Activated T-cell treated with anti-CD3 and anti-CD28 coated beads, Interleukin-2, amount 50 U/mL, for 48 hours (primary cell): Measurements from ENCODE around the gene EXOSC3.
A peak's percentile ranks its signal among the peaks of the same experiment; 100 is the strongest.
"Not testable (repeated sequence)": the region's sequence is repeated elsewhere in the genome, so short reads cannot be mapped to it uniquely, and the experiment has no call there.

ENCODE experiments used
- DNase-seq, 2 experiments: peaks; one replicate each; pipeline ENCODE4 v3.0.0-alpha.2; 2020

The EXOSC3 gene

DNA sequence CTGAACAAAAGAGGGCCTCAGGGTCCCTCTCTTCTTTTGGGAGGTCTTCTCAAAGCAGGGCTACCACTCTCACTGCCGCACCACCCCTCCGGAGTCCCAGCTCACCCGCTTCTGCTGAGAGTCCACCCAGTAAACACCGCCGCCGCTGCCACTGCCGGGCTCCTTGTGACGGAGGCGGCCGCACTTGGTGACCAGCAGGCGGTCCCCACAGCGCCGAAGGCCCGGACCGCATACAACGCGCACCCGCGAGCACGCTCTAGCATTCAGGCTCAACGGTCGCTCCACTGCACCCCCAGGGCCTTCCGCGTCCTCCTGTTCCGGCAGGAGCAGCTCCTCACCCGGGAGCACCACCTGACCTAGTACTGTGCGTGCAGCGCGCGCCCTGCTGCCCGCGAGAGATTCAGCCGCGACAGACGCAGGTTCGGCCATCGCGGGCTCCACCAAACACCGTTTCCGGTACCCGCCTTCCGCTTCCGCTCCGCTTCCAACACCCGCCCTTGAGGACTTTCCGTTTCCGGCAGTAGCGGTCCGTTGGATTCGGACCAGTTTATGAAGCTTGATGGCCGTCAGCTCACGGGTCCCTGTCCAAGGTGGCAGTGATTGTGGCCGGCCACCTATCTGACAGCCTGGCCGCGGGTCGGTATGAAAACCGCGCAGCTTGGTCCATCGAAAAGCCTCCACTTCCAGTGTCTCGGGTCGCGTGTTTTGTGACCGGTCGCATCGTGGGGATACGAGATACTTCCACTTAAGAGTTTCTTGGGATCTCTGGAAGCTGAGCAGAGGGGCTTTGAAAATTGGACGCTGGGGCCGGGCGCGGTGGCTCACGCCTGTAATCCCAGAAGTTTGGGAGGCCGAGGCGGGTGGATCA, at the start of gene EXOSC3:
TSS of gene EXOSC3 (minus strand) at position 449 of the 868 bp plus-strand sequence. CDS start at position 429, 20 bp downstream.
- peak; percentile 91 to 92 for DNase-seq

- DNase-seq: no peak
Measured at GRCh38 chr9:37827483-37828165, 42.8 kb upstream of the EXOSC3 start.

DNA sequence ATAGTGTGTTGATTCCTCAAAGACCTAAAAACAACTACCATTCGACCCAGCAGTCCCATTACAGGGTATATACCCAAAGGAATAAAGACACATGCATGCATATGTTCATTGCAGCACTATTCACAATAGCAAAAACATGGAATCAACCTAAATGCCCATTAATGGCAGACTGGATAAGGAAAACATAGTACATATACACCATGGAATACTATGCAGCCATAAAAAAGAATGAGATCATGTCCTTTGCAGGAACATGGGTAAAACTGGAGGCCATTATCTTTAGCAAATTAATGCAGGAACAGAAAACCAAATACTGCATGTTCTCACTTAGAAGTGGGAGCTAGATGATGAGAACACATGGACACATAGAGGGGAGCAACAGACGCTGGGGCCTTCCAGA, 40.3 kb upstream of the EXOSC3 start:
- DNase-seq: not testable (repeated sequence)

GRCh38 chr9:37820142-37820541, 35.3 kb upstream of the EXOSC3 start:
- no peak for DNase-seq

- DNase-seq: no peak
Measured at GRCh38 chr9:37818849-37819248, 34.0 kb upstream of the EXOSC3 start.

DNA sequence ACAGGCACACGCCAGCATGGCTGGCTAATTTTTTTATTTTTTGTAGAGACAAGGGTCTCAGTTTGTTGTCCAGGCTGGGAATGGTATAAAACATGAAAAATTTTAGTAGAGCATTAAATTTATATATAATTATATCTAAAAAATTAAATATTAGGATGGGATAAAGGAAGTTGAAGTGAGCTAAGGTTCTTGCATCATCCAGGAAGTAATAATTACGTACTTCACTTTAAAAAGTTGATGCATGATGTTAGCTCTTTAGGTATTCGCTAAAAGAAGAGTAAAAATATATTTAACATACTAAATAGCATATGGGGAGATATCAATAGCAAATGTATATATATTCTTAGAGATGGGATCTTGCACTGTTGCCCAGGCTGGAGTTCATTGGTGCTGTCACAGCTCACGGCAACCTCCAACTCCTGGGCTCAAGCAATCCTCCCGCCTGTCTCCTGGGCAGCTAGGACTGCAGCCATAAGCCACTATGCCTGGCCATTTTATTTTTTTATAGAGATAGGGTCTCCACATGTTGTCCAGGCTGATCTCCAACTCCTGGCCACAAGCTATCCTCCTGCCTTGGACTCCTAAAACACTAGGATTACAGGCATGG, 28.0 kb upstream of the EXOSC3 start:
- no peak for DNase-seq

DNA sequence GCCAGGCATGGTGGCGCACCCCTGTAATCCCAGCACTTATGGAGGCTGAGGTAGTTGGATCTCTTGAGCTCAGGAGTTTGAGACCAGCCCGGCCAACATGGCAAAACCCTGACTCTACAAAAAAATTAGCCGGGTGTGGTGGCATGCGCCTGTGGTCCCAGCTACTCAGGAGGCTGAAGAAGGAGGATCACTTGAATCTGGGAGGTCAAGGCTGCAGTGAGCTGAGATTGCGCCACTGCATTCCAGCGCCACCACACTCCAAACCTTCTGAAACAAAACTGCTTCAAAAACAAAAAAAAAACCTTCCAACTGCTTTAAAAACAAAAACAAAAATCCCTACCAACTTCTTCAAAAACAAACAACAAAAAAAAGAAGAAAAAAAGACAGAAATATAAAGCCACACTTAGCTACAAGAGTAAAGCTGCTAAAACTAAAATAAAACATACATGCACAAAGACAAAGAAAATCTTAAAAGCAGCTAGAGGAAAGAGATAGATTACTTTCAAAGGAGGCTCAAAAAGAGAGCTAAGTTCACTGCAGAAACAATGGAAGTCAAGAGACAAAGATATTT, 27.1 kb upstream of the EXOSC3 start:
- DNase-seq: no peak

GRCh38 chr9:37809676-37810075, 24.8 kb upstream of the EXOSC3 start:
- not testable (repeated sequence) for DNase-seq

DNA sequence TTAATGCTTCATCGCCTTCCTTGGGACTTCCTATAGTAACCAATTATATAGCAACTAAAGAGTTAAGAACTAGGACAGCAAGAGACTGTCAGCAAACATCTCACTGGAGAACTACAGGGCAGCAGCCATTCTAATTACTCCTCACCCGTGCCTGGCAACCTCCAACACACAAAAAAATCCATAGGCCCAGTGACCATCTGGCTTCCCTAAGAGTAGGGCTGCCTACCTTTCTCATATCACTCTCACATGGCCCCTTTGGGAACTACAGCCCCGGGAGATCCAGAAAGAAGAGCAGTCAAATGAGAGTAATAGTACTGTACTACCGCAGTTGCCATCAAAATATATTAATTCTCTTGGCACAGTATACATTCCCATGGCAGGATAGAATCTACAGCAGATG, 21.4 kb upstream of the EXOSC3 start:
- no peak for DNase-seq

GRCh38 chr9:37801959-37802711, 17.3 kb upstream of the EXOSC3 start:
- no peak for DNase-seq

GRCh38 chr9:37801287-37801850, 16.5 kb upstream of the EXOSC3 start:
- DNase-seq: peak; percentile 57 to 68

DNA sequence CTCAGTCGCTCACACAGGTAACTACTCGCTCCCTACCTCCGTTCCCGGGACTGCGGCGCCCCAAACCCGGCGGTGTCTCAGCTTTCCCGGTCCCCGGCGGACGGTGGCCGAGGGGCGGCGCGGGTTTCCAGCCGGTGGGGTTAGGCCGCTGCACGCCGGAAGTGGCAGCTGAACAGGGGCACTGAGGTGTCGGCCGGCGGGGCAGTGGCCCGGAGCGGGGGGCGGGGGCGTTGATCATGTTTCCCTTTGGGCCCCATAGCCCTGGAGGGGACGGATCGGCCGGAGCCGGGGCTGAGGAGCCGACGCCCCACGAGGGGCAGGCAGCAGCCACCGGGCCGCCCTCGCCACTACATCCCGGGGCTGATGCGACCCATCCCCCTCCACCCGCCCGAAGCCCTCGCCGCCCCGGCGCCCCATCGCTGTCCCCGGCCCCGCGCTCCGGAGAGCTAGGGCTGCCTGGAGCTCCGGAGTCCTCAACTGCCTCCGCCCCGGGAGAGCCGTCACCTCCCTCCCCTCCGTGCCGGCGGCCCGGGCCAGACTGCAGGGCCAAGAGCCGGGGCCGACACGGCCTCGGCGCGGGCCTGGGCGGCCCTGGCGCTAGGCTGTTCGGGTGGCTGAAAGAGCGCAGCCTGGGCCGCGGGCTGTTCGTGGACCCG, 15.9 kb upstream of the EXOSC3 start, which contains the start of gene DCAF10:
TSS of gene DCAF10 (plus strand) at position 167 of the 656 bp plus-strand sequence. CDS start at position 237, 70 bp downstream.
- DNase-seq: peak; percentile 97

DNA sequence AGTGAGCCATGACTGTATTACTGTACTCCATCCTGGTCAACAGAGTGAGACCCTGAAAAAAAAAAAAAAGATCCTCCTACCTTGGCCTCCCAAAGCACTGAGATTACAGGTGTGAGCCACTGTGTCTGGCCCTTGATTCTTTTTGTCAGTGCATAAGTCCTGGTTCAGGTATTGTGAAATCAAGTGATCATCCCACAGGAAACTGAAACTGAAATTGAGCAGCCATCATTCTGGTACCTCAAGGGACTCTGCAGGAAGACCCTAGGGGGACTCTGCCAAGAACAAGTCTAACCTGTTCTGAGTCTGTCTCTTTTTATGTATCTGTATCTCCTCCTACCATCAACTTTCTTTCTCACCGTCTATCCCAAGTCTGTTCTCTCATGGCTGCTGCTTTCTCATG, 13.8 kb upstream of the EXOSC3 start:
- DNase-seq: no peak

- no peak for DNase-seq
Measured at GRCh38 chr9:37796232-37796631, 11.4 kb upstream of the EXOSC3 start.

DNA sequence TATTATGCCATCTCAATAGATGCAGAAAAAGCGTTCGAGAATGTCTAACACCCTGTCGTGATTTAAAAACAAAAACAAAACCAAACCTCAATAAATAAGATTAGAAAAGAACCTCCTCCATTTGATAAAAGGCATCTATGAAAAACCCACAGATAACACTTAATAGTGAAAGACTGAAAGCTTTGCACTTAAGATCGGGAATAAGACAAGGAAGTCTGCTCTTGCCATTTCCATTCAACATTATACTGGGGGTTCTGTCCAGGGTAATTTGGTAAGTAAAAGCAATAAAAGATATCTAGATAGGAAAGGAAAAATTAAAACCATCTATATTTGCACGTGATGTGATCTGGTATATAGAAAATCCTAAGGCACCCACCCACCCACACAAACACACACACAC, 7.3 kb upstream of the EXOSC3 start:
- DNase-seq: no peak

- DNase-seq: no peak
Measured at GRCh38 chr9:37790096-37790495, 5.2 kb upstream of the EXOSC3 start.

GRCh38 chr9:37788332-37788731, 3.5 kb upstream of the EXOSC3 start:
- DNase-seq: no peak

- no peak for DNase-seq
Measured at GRCh38 chr9:37787059-37787458, 2.2 kb upstream of the EXOSC3 start.

- DNase-seq: no peak
Measured at GRCh38 chr9:37784291-37784615, 611 bp downstream of the EXOSC3 start.

- no peak for DNase-seq
Measured at GRCh38 chr9:37778534-37778933, 6.3 kb downstream of the EXOSC3 start.

DNA sequence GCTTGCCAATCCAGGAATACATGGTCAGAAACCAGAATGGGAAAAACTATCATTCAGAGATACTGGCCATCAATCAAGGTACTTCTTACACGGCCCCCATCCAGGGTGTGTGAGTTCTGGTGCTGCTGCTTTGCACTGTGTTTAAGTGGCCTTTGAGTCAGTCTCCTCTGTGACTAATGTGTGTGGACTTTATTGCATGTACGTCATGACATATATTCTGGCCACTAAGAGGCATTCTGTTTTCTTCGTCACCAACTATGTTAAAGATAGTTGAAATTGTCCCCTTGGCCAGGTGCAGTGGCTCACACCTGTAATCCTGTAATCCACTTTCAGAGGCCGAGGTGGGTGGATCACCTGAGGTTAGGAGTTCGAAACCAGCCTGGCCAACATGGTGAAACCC, 8.5 kb downstream of the EXOSC3 start:
- DNase-seq: no peak
